Measurements from ENCODE around the gene RASGRF2.

The RASGRF2 gene

DNA sequence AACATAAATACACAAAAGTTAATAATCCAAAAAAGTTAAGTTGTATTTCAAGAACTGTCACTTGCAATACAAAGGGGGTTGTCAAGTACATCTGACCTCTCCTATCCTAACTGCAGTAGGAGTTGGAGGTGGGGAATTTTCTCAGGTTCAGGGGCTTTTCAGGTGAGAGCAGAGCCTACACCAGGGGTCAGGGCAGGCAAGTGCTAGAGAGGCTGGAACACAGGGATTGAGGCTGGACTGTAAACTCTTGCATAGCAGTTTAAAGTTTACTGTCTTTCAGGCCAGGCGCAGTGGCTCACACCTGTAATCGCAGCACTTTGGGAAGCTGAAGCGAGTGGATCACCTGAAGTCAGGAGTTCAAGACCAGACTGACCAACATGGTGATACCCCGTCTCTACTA, 25.4 kb upstream of the RASGRF2 start:
- H4K12ac ChIP-seq (ENCODE audit: low read depth, low read length) = no peak overlapping the region
- H3K27me3 ChIP-seq (ENCODE audit: insufficient read depth, low read length) = no peaks in the 10 kb centered on the region
- no peak overlapping the region for H2AK5ac ChIP-seq (ENCODE audit: low read length)
- H3K79me2 ChIP-seq (ENCODE audit: control insufficient read depth, insufficient read depth, low read length, poor library complexity) = no peaks in the 10 kb centered on the region
- no peaks in the 10 kb centered on the region for H3K9me3 ChIP-seq (ENCODE audit: insufficient read depth, low read depth, low read length)
- no peak overlapping the region for H3K14ac ChIP-seq (ENCODE audit: low read length)
- no peak overlapping the region for H3K27ac ChIP-seq (ENCODE audit: low read depth, low read length)
- no peak overlapping the region for H2BK12ac ChIP-seq (ENCODE audit: low read length)
- H4K8ac ChIP-seq (ENCODE audit: low read depth, low read length) = no peak overlapping the region
- no peak overlapping the region for H3K18ac ChIP-seq (ENCODE audit: low read length)
- H3K4me1 ChIP-seq (ENCODE audit: control insufficient read depth in 1 of 2, insufficient read depth in 2 of 2, low read length in 2 of 2) = peaks cover 0 to 2% of the 10 kb centered on the region in 2 experiments
- H4K91ac ChIP-seq (ENCODE audit: low read depth, low read length) = no peak overlapping the region
- WGBS (ENCODE audit: extremely low coverage, insufficient coverage, insufficient read length) = no CpG with 5 or more reads among the region's 4 CpGs
- no peak overlapping the region for H2BK120ac ChIP-seq (ENCODE audit: insufficient read depth, low read length, poor library complexity)
- no peak overlapping the region for H3K23ac ChIP-seq (ENCODE audit: low read length)
- no peak overlapping the region for H2AFZ ChIP-seq (ENCODE audit: insufficient read depth, low read length, poor library complexity)
- H3K4ac ChIP-seq (ENCODE audit: low read depth, low read length) = no peak overlapping the region
- no peak for DNase-seq
- H3K4me2 ChIP-seq (ENCODE audit: low read length) = no peak overlapping the region
- H2BK5ac ChIP-seq (ENCODE audit: low read depth, low read length, poor library complexity) = no peak overlapping the region
- H3K36me3 ChIP-seq (ENCODE audit: control insufficient read depth in 1 of 2, insufficient read depth in 2 of 2, low read length in 2 of 2) = no peaks in the 10 kb centered on the region
- H3K9ac ChIP-seq (ENCODE audit: low read length) = no peak overlapping the region
- no peak overlapping the region for H3K4me3 ChIP-seq (ENCODE audit: low read depth, low read length)
- peaks cover 4% of the 10 kb centered on the region for H3K79me1 ChIP-seq (ENCODE audit: low read length)

DNA sequence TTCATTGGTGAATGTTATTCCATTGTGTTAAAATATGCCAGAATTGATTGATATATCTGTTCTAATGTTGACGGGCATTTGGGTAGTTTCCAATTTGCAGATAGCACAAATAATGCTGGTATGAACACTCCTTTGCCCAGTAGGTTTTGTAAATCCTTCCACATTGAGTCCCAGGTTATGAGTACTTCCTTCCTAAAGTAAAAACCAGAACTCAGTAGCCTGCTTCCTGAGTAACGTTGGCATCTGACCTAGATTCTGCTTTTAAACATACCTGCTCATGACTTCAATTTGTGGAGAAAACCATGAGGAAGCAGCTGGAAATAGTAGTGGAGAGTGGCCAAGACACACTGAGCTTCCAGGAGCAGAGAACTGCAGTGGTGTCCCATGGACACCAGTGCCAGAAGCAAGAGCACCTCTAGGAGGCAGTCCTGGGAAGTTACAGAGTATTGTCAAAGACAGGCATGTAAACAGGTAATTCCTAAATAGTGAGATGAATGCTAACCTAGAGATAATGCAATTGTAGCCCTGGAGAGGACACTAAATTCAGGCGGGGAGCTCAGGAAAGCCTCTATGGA, 24.3 kb upstream of the RASGRF2 start:
- H3K36me3 ChIP-seq (ENCODE audit: control insufficient read depth in 1 of 2, insufficient read depth in 2 of 2, low read length in 2 of 2) = no peaks in the 10 kb centered on the region
- no peak overlapping the region for H3K4me2 ChIP-seq (ENCODE audit: low read length)
- no peak overlapping the region for H4K8ac ChIP-seq (ENCODE audit: low read depth, low read length)
- no peaks in the 10 kb centered on the region for H3K79me2 ChIP-seq (ENCODE audit: control insufficient read depth, insufficient read depth, low read length, poor library complexity)
- no peak overlapping the region for H2AFZ ChIP-seq (ENCODE audit: insufficient read depth, low read length, poor library complexity)
- H3K14ac ChIP-seq (ENCODE audit: low read length) = no peak overlapping the region
- H3K9ac ChIP-seq (ENCODE audit: low read length) = no peak overlapping the region
- peaks cover 4% of the 10 kb centered on the region for H3K79me1 ChIP-seq (ENCODE audit: low read length)
- H4K12ac ChIP-seq (ENCODE audit: low read depth, low read length) = no peak overlapping the region
- H3K4ac ChIP-seq (ENCODE audit: low read depth, low read length) = no peak overlapping the region
- H3K4me1 ChIP-seq (ENCODE audit: control insufficient read depth in 1 of 2, insufficient read depth in 2 of 2, low read length in 2 of 2) = peaks cover 0 to 2% of the 10 kb centered on the region in 2 experiments
- no peak overlapping the region for H3K23ac ChIP-seq (ENCODE audit: low read length)
- H3K4me3 ChIP-seq (ENCODE audit: low read depth, low read length) = no peak overlapping the region
- WGBS (ENCODE audit: extremely low coverage, insufficient coverage, insufficient read length) = no CpG with 5 or more reads among the region's 3 CpGs
- DNase-seq = peak; percentile 44 to 70
- H3K9me3 ChIP-seq (ENCODE audit: insufficient read depth, low read depth, low read length) = no peaks in the 10 kb centered on the region
- H2AK5ac ChIP-seq (ENCODE audit: low read length) = no peak overlapping the region
- H2BK12ac ChIP-seq (ENCODE audit: low read length) = peak overlapping the region; percentile 69
- no peaks in the 10 kb centered on the region for H3K27me3 ChIP-seq (ENCODE audit: insufficient read depth, low read length)
- no peak overlapping the region for H3K27ac ChIP-seq (ENCODE audit: low read depth, low read length)
- no peak overlapping the region for H3K18ac ChIP-seq (ENCODE audit: low read length)
- no peak overlapping the region for H2BK120ac ChIP-seq (ENCODE audit: insufficient read depth, low read length, poor library complexity)
- no peak overlapping the region for H2BK5ac ChIP-seq (ENCODE audit: low read depth, low read length, poor library complexity)
- no peak overlapping the region for H4K91ac ChIP-seq (ENCODE audit: low read depth, low read length)

DNA sequence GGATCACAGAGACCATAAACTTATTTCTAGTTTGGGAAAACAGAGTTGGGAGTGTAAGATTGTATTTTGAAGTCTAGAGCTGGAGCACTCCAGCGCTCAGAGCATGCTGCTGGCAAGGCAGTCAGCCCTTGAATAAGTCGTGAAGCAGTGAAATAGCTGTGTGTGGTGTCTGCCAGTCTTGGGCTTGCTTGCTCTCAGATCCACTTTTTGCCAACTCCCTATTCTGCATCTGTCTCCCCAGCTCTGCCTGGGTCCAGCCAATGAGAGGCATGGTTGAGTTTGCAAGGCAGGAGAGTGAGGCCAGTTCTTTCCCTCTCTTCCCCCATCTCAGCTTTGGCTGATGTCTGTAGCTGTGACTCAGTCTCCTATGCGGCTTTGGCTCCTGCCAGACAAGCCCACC, 23.3 kb upstream of the RASGRF2 start:
- Histone ChIP-seq H3K4me3 (ENCODE audit: low read depth, low read length) (no peak overlapping the region), H3K79me2 (ENCODE audit: control insufficient read depth, insufficient read depth, low read length, poor library complexity) (no peaks in the 10 kb centered on the region), H3K79me1 (ENCODE audit: low read length) (peaks cover 4% of the 10 kb centered on the region), H2AFZ (ENCODE audit: insufficient read depth, low read length, poor library complexity) (no peak overlapping the region), H4K91ac (ENCODE audit: low read depth, low read length) (no peak overlapping the region), H3K36me3 (ENCODE audit: control insufficient read depth in 1 of 2, insufficient read depth in 2 of 2, low read length in 2 of 2) (no peaks in the 10 kb centered on the region), H2BK12ac (ENCODE audit: low read length) (peak overlapping the region; percentile 64), H2AK5ac (ENCODE audit: low read length) (peak overlapping the region; percentile 22), H4K8ac (ENCODE audit: low read depth, low read length) (peak overlapping the region; percentile 4), H3K18ac (ENCODE audit: low read length) (no peak overlapping the region), H3K9ac (ENCODE audit: low read length) (no peak overlapping the region), H4K12ac (ENCODE audit: low read depth, low read length) (no peak overlapping the region), H3K27me3 (ENCODE audit: insufficient read depth, low read length) (no peaks in the 10 kb centered on the region), H3K14ac (ENCODE audit: low read length) (peak overlapping the region; percentile 1), H2BK5ac (ENCODE audit: low read depth, low read length, poor library complexity) (no peak overlapping the region), H3K9me3 (ENCODE audit: insufficient read depth, low read depth, low read length) (no peaks in the 10 kb centered on the region), H3K4me2 (ENCODE audit: low read length) (no peak overlapping the region), H3K23ac (ENCODE audit: low read length) (no peak overlapping the region), H2BK120ac (ENCODE audit: insufficient read depth, low read length, poor library complexity) (peak overlapping the region; percentile 35), H3K27ac (ENCODE audit: low read depth, low read length) (no peak overlapping the region), H3K4ac (ENCODE audit: low read depth, low read length) (no peak overlapping the region), H3K4me1 (ENCODE audit: control insufficient read depth in 1 of 2, insufficient read depth in 2 of 2, low read length in 2 of 2) (peaks cover 0 to 2% of the 10 kb centered on the region in 2 experiments)
- no peak for DNase-seq
- no CpG with 5 or more reads among the region's 3 CpGs for WGBS (ENCODE audit: extremely low coverage, insufficient coverage, insufficient read length)

DNA sequence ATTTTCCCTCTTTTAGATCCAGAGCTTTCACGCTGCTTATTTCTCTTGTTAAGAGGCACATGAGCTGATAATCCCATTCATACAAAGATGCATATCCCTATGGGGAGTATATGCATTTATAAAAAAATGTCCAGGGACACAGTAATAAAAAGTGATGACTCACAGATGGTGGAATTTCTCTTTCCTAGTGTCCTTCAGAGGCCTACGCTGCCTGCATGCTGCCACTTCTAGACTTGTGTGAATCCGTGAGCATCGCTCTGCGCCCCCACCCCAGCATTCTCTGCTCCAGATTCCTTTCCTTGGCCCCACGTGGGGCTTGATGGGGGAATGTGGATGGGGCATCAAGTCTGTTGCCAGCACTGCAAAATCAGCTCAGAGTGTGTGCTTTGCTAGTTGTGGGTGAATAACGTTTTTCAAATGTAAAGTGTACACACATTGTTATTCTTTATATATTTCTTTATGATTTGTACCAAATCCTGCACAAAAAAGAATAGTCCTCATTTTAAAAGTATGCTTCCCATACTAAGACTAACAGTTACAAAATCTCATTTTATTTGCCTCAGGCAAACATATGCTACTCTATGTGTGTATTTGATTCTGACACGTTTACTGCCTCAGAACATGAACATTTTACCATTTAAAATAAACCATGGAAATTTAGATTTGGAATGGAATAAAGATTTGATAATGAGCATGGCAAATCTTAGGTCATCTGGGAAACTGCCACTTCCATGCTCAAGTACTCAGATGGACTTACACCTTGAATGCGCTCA, 22.4 kb upstream of the RASGRF2 start:
- no peak overlapping the region for H4K8ac ChIP-seq (ENCODE audit: low read depth, low read length)
- H3K23ac ChIP-seq (ENCODE audit: low read length) = no peak overlapping the region
- peak in 1 of 2 donors; percentile 42 for DNase-seq
- H3K36me3 ChIP-seq (ENCODE audit: control insufficient read depth in 1 of 2, insufficient read depth in 2 of 2, low read length in 2 of 2) = no peaks in the 10 kb centered on the region
- no peaks in the 10 kb centered on the region for H3K27me3 ChIP-seq (ENCODE audit: insufficient read depth, low read length)
- H2BK120ac ChIP-seq (ENCODE audit: insufficient read depth, low read length, poor library complexity) = no peak overlapping the region
- no peak overlapping the region for H3K14ac ChIP-seq (ENCODE audit: low read length)
- H3K4ac ChIP-seq (ENCODE audit: low read depth, low read length) = no peak overlapping the region
- H3K79me2 ChIP-seq (ENCODE audit: control insufficient read depth, insufficient read depth, low read length, poor library complexity) = no peaks in the 10 kb centered on the region
- H4K12ac ChIP-seq (ENCODE audit: low read depth, low read length) = no peak overlapping the region
- no CpG with 5 or more reads among the region's 9 CpGs for WGBS (ENCODE audit: extremely low coverage, insufficient coverage, insufficient read length)
- no peaks in the 10 kb centered on the region for H3K9me3 ChIP-seq (ENCODE audit: insufficient read depth, low read depth, low read length)
- H2AK5ac ChIP-seq (ENCODE audit: low read length) = no peak overlapping the region
- no peak overlapping the region for H3K9ac ChIP-seq (ENCODE audit: low read length)
- H3K18ac ChIP-seq (ENCODE audit: low read length) = no peak overlapping the region
- H2AFZ ChIP-seq (ENCODE audit: insufficient read depth, low read length, poor library complexity) = no peak overlapping the region
- H3K4me2 ChIP-seq (ENCODE audit: low read length) = no peak overlapping the region
- peaks cover 10% of the 10 kb centered on the region for H3K79me1 ChIP-seq (ENCODE audit: low read length)
- peaks cover 0 to 6% of the 10 kb centered on the region in 2 experiments for H3K4me1 ChIP-seq (ENCODE audit: control insufficient read depth in 1 of 2, insufficient read depth in 2 of 2, low read length in 2 of 2)
- no peak overlapping the region for H4K91ac ChIP-seq (ENCODE audit: low read depth, low read length)
- no peak overlapping the region for H3K4me3 ChIP-seq (ENCODE audit: low read depth, low read length)
- H2BK12ac ChIP-seq (ENCODE audit: low read length) = no peak overlapping the region
- no peak overlapping the region for H3K27ac ChIP-seq (ENCODE audit: low read depth, low read length)
- H2BK5ac ChIP-seq (ENCODE audit: low read depth, low read length, poor library complexity) = no peak overlapping the region

All from trophoblast cell (in vitro differentiated cells and primary cell).